Measurements from ENCODE around the gene GRIK4. TPM values are rescaled to one million over a fixed set of nuclear protein-coding genes. Genes with fewer than 3 reads are reported as not detected.

Gene GRIK4
- total RNA-seq, 1 experiment from 2014 or later, result not detected

GRCh38 chr11:120912504-120912903 is 401.0 kb downstream of the GRIK4 start:
- peak; percentile 37 for DNase-seq (ENCODE audit: low read depth)

- no peak for DNase-seq (ENCODE audit: low read depth)
Observed at GRCh38 chr11:120912915-120913314, 401.4 kb downstream of the GRIK4 start.

- DNase-seq (ENCODE audit: low read depth), result no peak
Observed at GRCh38 chr11:120914021-120914420, 402.5 kb downstream of the GRIK4 start.

- DNase-seq (ENCODE audit: low read depth), result no peak
Observed at GRCh38 chr11:120914601-120915000, 403.1 kb downstream of the GRIK4 start.

- no peak for DNase-seq (ENCODE audit: low read depth)
Observed at GRCh38 chr11:120917559-120918239, 406.2 kb downstream of the GRIK4 start.

GRCh38 chr11:120918257-120918656 is 406.7 kb downstream of the GRIK4 start:
- no peak for DNase-seq (ENCODE audit: low read depth)

GRCh38 chr11:120919045-120919444 is 407.5 kb downstream of the GRIK4 start:
- DNase-seq (ENCODE audit: low read depth), result no peak

- no peak for DNase-seq (ENCODE audit: low read depth)
Observed at GRCh38 chr11:120919566-120919965, 408.0 kb downstream of the GRIK4 start.

GRCh38 chr11:120923866-120924508 is 412.4 kb downstream of the GRIK4 start:
- no peak for DNase-seq (ENCODE audit: low read depth)

- no peak for DNase-seq (ENCODE audit: low read depth)
Observed at GRCh38 chr11:120925944-120926343, 414.4 kb downstream of the GRIK4 start.

- DNase-seq (ENCODE audit: low read depth), result no peak
Observed at GRCh38 chr11:120928627-120929026, 417.1 kb downstream of the GRIK4 start.

- peak; percentile 24 for DNase-seq (ENCODE audit: low read depth)
Observed at GRCh38 chr11:120929090-120929489, 417.5 kb downstream of the GRIK4 start.

- peak; percentile 16 for DNase-seq (ENCODE audit: low read depth)
Observed at GRCh38 chr11:120929664-120930154, 418.2 kb downstream of the GRIK4 start.

- DNase-seq (ENCODE audit: low read depth), result no peak
Observed at GRCh38 chr11:120931057-120931779, 419.7 kb downstream of the GRIK4 start.

- DNase-seq (ENCODE audit: low read depth), result no peak
Observed at GRCh38 chr11:120932305-120932915, 420.9 kb downstream of the GRIK4 start.

GRCh38 chr11:120936356-120936755 is 424.8 kb downstream of the GRIK4 start:
- no peak for DNase-seq (ENCODE audit: low read depth)

- no peak for DNase-seq (ENCODE audit: low read depth)
Observed at GRCh38 chr11:120937501-120937900, 426.0 kb downstream of the GRIK4 start.

- no peak for DNase-seq (ENCODE audit: low read depth)
Observed at GRCh38 chr11:120938260-120938659, 426.7 kb downstream of the GRIK4 start.

GRCh38 chr11:120940160-120940848 is 428.8 kb downstream of the GRIK4 start:
- no peak for DNase-seq (ENCODE audit: low read depth)

- DNase-seq (ENCODE audit: low read depth), result no peak
Observed at GRCh38 chr11:120941000-120941399, 429.5 kb downstream of the GRIK4 start.

GRCh38 chr11:120942701-120943100 is 431.2 kb downstream of the GRIK4 start:
- DNase-seq (ENCODE audit: low read depth), result no peak

- DNase-seq (ENCODE audit: low read depth), result no peak
Observed at GRCh38 chr11:120945042-120945441, 433.5 kb downstream of the GRIK4 start.

Measured in RPMI7951 (cell line).